Frontal cortex (tissue), 4 donors: ENCODE measurements around the gene INSR. TPM values are rescaled to one million over a fixed set of nuclear protein-coding genes. Genes with fewer than 3 reads are reported as not detected.
A peak's percentile ranks its signal among the peaks of the same experiment; 100 is the strongest.

Source experiments
- DNase-seq, 2 donors: peaks; one replicate each; pipeline ENCODE4 v3.0.0; 2012; ENCODE audit warnings: low spot score in 2 of 2
- FAIRE-seq: peaks from 2 replicates; lab custom pipeline; 2012; peaks lifted over from hg19 to GRCh38; lab: Jason Lieb, UNC
- total RNA-seq: library from RNA; depleted of rRNA; stranded (reverse); fragments of >200 nt; gene quantifications from one replicate; pipeline ENCODE4 v1.2.3, GENCODE V29; 2014
- donor health status: control.
- donor health status: control.
- donor health status: control.

Gene INSR
- total RNA-seq, 1 donor from 2014 or later = 93.3 TPM

- DNase-seq = no peak
- FAIRE-seq = no peak
Measured at GRCh38 chr19:7297742-7298141, 3.5 kb upstream of the INSR start.

GRCh38 chr19:7295912-7296536 lies 1.8 kb upstream of the INSR start:
- DNase-seq = no peak
- no peak for FAIRE-seq

DNA sequence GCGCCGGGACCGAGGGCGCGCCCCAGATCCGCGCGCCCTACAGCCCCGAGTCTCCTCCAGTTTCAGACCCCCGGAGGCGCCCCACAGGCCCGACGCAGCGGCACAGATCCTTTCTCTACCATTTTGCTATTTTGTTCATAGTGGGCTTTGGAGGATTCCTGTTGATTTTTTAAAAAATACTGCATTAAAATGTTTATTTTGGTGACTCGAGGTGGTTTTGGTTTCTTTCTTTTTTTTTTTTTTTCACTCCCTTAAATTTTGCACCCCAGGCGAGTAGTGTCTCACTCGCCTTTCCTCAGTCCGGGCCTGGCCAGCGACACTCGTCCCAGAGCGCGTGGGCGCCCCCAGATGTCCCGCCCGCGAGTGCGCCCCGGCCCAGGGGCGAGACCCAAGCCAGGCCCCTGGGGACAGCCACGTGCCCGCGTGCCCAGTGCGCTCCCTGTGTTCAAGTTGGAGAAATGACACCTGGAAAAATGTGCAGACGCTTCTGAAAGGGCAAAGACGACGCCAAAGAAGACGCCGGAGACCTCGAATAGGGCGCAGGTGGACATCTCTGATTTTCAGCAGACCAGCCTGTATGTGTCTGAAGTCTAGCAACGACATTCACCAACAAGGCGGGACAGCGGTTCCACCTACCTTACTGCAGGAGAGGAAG lies 471 bp upstream of the INSR start:
- FAIRE-seq = no peak
- peak; percentile 76 to 80 for DNase-seq

GRCh38 chr19:7292950-7293761 lies 1.1 kb downstream of the INSR start:
- FAIRE-seq = no peak
- DNase-seq = peak in 1 of 2 donors; percentile 31

DNA sequence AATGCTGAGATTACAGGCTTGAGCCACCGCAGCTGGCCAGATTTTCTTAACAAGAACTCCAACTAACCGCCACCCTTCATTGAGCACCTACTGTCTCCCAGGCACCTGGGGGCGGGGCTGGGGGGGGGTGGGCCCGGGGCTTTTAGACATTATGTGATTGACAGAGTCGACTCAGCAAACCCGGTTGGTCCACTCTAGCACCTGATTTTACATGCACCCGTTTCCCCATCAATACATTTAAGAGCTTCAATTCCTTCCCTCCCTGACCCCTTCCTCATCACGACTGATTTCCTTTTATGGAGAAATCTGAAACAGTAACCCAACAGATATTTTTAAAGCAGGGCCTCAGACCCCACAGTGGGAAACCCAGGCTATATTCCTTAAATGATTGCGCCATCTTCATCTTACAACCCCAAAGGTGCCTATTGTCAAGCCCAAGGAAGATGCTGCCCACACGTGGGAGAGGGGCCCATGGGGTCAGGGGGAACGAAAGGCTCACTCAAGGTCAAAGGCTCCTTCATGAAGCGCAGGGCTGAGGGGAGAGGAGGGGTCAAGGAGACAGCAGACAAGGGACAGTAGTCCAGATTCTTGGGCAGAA lies 1.8 kb downstream of the INSR start:
- no peak for FAIRE-seq
- no peak for DNase-seq

DNA sequence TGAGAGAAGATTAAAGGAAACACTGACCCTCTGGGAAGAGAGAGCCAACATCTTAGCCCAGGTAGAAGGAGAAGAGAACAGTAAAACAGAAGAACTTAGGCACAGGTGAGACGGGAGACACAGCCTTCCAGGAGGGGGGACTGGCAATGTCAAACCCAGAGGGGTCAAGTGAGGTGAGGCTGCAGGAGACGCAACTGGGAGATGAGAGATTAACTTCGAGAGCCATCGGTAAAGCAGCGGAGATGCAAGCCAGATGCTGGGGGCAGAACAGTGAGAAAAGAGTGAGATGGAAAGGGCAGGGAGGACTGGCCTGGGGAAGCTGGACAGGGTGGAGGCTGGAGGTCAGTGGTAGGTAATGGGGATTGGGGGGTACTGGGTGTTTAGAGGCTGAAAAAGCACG lies 5.2 kb downstream of the INSR start:
- DNase-seq (no peak), FAIRE-seq (no peak)

GRCh38 chr19:7288131-7288530 lies 6.1 kb downstream of the INSR start:
- no peak for FAIRE-seq
- no peak for DNase-seq

GRCh38 chr19:7287722-7288121 lies 6.5 kb downstream of the INSR start:
- FAIRE-seq = no peak
- no peak for DNase-seq

DNA sequence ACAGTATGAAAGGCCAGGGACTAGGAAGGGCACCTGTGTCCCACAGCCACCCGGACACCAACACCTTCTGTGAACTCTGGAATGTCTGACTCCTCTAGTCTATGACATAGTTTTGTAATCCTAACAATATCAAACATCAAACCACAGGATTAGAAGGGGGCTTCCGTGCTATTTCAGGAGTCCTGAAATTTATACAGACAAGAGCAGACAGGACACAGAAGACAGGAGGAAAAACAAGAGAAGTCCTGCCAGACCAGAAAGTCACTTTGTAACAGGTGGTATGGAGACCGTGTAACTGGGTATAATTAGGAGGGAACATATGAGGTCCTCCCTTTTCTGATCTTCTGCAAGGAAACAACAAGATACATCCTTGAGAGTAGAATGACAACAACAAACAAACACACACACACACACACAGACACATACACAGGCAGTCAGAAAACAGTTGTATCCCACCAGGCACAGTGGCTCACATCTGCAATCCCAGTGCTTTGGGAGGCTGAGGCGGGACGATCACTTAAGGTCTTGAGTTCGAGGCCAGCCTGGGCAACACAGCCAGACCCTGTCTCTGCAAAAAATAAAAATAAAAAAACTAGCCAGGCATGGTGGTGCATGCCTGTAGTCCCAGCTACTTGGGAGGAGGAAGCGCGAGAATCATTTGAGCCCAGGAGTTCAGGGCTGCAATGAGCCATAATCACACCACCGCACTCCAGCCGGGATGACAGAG lies 13.1 kb downstream of the INSR start:
- DNase-seq (no peak), FAIRE-seq (no peak)

DNA sequence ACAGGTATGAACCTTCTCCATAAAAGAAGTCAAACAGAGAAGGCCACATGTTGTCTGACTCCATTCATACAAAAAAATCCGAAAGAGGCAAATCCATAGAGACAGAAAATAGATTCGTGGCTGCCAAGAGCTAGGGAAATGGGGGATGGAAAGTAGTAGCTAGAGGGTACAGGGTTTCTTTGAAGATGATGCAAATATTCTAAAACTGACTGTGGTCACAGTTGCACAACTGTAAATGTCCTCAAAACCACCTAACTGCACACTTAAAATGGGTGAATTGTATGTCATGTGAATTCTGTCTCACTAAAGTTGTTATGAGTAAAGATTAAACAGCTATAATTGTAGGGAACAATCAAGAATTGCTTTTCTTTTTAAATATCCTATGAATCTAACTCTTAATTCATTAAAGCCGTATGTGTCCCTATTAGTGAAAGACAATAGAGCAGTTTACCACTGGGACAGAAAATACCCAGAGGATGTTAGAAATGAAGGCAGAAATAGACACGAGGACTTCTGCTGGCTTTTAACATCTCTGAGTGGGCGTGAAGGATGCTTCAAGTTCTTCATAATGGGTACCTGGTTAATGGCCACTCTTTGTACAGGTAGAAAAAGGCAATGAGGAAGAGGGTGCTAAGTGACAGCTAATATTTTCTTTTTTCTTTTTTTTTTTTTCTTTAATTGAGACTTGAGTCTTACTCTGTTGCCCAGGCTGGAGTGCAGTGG lies 21.2 kb downstream of the INSR start:
- DNase-seq (no peak), FAIRE-seq (no peak)

DNA sequence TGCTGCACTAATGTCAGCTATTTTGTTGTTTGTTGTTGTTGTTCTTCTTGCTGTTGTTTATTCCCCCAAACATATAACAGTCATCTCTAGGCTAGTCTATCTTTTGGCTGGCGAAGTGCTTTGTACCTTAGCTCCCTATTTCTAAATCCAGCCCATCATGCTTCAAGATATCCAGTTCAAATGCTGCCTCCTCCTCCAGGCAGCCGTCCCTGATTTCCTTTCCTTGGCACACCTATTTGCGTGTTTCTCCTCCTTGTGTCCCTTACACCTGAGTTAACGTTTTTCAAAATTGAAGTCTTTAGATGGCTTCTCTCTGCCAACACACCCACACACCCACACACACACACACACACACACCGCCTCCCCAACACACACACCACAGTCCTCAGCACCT lies 25.5 kb downstream of the INSR start:
- no peak for FAIRE-seq
- no peak for DNase-seq

DNA sequence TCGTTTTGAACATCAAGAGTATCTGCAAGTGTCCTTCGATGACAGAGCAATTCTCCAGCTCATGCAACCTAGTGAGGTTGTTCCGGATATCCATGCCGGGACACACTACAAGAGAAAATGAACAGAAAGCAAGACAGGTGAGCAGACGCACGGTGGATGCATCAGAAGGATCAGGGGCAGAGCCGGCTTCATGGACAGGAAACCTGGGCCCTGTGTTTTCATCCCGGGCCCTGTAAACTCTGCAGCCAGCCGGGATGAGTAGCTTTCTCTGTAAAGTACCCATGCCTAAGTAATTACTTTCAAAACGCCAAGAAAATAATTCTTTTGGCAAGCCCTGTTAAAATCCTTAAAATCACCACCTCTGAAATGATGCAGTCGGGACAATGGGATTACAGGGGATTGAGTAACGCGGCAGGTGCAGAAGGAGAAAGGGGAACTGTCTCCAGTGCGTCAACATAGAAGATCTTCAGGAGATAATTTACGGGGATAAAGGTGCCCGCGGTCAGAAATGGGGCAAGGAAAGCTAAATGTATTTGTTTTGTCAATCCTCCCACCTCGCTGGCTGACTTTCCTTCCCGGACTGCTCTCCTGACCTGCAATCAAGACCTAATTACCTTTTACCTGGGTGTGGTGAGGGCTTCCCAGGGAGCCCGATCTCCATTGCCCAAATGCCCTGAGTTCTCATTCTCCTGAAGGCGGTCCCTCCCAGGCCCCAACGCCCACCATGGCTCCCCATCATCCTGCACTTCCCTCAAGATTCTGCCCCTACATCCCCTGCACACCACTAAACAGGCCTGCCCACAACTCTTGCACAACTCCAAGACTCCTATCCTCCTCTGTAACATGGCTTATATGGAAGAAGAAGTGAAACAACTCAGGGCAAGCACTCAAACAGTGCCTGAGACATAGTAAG lies 26.2 kb downstream of the INSR start:
- DNase-seq (no peak), FAIRE-seq (no peak)

DNA sequence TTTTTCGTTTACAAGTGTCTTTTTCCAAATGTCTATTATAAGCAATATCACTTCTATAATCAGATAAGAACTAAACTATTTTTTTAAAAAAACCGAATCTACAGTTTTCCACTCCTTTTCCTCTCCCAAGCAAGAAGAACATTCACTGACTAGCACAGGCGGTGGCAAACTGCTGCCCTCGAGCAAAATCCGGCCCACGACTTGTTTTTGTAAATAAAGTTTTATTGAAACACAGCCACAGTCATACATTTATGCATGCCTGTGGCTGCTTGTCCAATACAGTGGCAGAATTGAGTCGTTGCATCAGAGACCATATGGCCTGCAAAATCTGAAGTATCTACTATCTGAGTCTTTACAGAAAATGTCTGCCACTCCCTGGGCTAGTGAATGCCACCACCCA lies 27.4 kb downstream of the INSR start:
- DNase-seq (no peak), FAIRE-seq (no peak)

DNA sequence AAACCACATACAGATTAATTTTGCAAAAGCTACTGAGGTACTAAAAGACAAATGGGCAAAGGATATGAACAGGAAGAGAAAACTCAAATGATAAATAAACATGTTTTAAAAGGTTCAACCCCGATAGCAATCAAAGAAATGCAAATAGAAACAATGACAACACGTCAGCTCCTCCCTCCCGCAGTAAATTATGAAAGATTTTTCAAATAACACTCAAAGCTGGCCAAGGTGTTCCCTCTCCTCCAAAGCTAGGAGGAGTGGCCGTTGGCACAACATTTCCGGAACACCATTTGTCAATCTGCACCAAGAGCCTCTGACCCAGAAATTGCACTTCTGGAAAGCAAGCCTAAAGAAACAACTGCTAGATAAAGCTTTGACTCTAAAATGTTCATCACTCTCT lies 28.3 kb downstream of the INSR start:
- DNase-seq (no peak), FAIRE-seq (no peak)

- DNase-seq (no peak), FAIRE-seq (no peak)
Measured at GRCh38 chr19:7264858-7265257, 29.4 kb downstream of the INSR start.

GRCh38 chr19:7263521-7263920 lies 30.7 kb downstream of the INSR start:
- DNase-seq (no peak), FAIRE-seq (no peak)

DNA sequence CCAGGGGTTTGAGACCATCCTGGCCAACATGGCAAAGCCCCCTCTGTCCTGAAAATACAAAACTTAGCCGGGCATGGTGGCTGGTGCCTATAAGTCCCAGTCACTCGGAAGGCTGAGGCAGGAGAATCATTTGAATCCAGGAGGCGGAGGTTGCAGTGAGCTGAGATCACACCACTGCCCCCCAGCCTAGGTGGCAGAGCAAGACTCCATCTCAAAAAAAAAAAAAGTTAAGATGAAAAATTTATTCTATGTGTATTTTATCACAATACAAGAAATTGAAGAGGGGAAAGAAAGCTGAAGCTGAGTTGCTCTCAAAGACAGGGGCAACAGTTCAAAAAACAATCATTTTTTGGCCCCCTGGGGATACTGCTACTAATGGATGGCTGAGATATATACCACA lies 31.1 kb downstream of the INSR start:
- FAIRE-seq = no peak
- no peak for DNase-seq

DNA sequence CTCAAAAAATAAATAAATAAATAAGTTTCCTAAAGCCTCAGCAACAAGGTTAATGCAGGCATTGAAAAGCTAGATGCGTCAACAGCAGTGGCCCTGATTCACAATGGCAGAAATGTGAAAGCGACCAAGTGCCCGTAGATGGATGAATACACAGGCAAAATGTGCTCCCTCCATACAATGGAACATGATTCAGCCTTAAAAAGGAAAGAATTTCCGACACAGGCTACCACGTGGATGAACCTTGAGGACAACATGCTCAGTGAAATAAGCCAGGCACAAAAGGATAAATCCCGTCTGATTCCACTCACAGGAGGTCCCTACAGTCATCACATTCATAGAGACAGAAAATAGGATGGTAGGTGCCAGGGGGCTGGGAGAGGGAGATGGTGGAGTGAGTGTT lies 31.7 kb downstream of the INSR start:
- DNase-seq (no peak), FAIRE-seq (no peak)

- DNase-seq (no peak), FAIRE-seq (no peak)
Measured at GRCh38 chr19:7260161-7260560, 34.1 kb downstream of the INSR start.
